Activated T-helper 1 cell treated with anti-CD3 and anti-CD28 coated beads, Interleukin-2, amount 50 U/mL, for 16 hours (primary cell): ENCODE measurements around the gene COL18A1.

Experiments used
- DNase-seq, 2 donors: peaks; one replicate each; pipeline ENCODE4 v3.0.0-alpha.2; 2020; ENCODE audit warnings: low read depth in 1 of 2, low spot score in 1 of 2

The COL18A1 gene

GRCh38 chr21:45504021-45504515 is 99.1 kb downstream of the COL18A1 start:
- DNase-seq, result no peak

- no peak for DNase-seq
These were observed 99.8 kb downstream of the COL18A1 start for GRCh38 chr21:45504516-45505415.

DNA sequence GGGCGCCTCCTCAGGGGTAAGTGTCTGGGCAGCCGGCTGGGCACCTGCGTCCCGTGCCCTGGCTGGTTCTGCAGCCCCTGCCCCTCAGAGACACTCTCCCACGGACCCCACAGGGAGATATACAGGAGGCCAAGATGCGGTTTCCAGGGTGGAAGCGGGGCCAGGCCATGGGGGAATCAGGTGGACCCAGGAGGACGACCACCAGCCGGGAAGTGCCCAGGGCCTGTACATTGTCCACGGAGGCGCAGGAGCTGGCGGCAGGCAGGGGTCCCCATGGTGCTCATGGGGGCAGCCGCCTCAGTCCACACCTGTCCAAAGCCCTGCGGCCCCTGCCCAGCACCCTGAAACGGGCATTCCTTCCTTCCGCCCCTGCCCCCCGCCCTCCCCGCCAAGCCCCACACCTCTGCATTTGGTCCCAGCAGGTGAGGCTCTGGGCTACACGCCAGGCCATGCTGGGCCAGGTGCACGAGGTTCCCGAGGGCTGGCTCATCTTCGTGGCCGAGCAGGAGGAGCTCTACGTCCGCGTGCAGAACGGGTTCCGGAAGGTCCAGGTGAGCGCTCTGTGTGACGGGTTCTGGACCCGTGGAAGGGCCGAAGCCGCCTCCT is 100.6 kb downstream of the COL18A1 start:
- no peak for DNase-seq

DNA sequence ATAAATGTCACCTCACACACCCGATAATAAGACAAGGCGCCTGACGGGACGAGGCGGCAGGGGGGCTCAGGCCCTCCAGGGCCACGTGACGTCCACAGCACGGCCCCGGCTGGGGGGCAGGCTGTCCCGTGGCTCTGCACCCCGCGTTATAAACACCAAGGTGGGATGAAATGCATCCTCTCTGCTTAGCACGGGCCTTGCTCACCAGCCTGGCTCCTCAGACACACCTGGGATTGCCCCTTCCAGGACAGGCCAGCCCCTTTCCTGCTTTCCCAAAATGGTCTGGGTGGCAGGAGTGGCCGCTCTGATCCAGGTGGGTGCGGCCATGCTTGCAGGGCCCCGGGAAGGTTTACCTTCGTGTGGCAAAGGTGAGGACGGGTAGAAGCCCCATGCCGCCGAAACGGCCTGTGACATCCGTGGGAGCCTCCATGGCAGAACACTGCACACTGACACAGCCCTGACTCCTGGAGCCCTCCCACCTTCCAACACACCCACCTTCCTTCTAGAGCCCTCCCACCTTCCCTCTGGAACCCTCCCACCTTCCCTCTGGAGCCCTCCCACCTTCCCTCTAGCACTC is 101.4 kb downstream of the COL18A1 start:
- no peak for DNase-seq

GRCh38 chr21:45506836-45507522 is 102.0 kb downstream of the COL18A1 start:
- no peak for DNase-seq

DNA sequence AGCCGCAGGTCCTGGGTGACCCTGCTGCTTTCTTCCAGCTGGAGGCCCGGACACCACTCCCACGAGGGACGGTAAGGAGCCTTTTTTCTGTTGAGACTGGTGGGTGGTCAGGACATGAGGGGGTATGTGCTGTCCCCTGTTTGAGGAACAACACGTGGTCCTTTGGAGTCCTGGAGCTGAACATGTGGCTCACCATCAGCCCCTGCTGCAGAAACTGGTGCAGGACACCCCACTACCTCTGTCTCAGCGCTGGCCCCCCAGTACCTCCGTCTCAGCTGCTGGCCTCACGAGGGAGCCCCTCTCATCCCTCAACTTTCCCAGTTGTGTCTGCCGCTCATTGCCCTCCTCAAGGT is 102.5 kb downstream of the COL18A1 start:
- DNase-seq, result no peak

- no peak for DNase-seq
These were observed 103.0 kb downstream of the COL18A1 start for GRCh38 chr21:45507888-45508508.

- DNase-seq, result no peak
These were observed 103.9 kb downstream of the COL18A1 start for GRCh38 chr21:45508607-45509565.

GRCh38 chr21:45509566-45510465 is 104.9 kb downstream of the COL18A1 start:
- DNase-seq, result no peak

DNA sequence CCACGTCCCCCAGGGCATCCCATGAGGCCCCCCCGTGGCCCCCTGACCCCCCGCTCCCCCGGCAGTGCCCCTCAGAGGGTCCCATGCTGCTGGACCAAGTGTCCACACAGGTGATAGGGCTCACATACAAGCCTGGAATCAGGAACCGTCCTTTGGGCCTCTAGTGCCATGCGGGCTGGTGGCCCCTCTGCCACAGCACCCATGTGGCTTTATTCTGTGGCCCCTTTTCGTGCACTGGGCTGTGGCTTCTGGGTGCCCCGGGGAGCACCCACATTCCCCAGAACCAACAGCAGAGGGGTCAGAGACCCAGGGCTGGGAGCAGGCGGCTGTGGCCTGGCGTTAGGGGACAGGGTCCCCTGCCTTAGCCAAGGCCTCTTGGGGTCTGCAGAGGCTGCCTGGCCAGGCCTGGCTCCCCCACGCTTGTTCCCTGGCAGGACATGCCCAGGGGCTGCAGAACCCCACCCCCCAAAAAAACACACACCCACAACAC is 105.5 kb downstream of the COL18A1 start:
- no peak for DNase-seq

DNA sequence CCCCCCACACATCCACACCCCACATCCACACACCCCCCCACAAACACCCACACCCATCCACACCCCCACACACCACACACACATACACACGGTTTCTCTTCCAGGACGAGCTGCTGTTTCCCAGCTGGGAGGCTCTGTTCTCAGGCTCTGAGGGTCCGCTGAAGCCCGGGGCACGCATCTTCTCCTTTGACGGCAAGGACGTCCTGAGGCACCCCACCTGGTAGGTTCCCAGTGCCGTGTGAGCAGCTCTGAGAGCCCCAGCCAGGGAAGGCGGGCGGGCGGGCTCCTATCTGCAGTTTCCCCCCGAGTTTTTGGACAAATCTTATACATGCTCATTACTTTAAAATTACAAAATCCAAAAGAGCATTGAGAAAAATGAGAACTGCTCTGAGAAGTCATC is 106.0 kb downstream of the COL18A1 start:
- DNase-seq, result no peak

GRCh38 chr21:45511661-45512431 is 106.9 kb downstream of the COL18A1 start:
- DNase-seq, result no peak

DNA sequence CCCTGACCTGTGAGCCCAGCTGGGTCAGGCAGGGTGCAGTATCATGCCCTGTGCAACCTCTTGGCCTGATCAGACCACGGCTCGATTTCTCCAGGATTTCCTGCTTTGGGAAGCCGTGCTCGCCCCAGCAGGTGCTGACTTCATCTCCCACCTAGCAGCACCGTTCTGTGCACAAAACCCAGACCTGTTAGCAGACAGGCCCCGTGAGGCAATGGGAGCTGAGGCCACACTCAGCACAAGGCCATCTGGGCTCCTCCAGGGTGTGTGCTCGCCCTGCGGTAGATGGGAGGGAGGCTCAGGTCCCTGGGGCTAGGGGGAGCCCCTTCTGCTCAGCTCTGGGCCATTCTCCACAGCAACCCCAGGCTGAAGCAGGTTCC is 107.6 kb downstream of the COL18A1 start:
- no peak for DNase-seq

- DNase-seq, result no peak
These were observed 108.2 kb downstream of the COL18A1 start for GRCh38 chr21:45513003-45513717.

DNA sequence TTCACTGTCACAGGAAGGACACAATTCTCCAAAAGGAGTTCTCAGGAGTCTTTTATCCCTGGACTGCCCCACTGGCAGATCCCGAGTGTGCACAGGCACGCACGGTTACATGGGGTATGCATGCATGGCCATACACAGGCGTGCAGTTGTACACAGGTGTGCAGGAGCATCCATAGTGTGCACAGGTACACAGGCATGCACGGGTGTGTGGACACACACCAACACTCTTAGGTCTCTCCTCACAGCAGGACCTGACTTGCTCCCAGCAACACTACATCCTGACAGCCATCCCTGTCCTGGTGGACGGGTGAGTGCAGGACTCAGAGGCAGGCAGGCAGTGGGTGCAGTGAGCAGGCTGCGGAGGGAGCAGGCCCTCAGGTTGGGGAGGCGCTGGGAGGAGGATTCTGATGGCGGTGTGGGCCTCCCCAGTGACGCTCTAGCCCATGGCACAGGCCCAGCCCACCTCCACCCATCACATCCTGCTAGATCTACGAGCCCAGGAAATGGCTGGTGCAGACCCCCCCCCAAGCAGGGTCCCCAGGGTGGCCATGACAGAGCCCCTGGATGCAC is 108.9 kb downstream of the COL18A1 start:
- no peak for DNase-seq

GRCh38 chr21:45514311-45515021 is 109.5 kb downstream of the COL18A1 start:
- no peak for DNase-seq
